Psoas muscle (tissue), 8 donors: Measurements from ENCODE around the gene DDI2. TPM values are rescaled to one million over a fixed set of nuclear protein-coding genes. Genes with fewer than 3 reads are reported as not detected.

Experiments
- ATAC-seq, 4 donors: fragments of 200-7000 bp; cut with Tn5 transposase; one replicate each; pipeline ENCODE4 v1.9.1; 2020; ENCODE audit warnings: moderate library complexity in 3 of 4, mild to moderate bottlenecking in 2 of 4
- DNase-seq, 2 donors: peaks; one replicate each; pipeline ENCODE4 v3.0.0-alpha.2; 2020
- H3K27ac ChIP-seq: fragments of 200-600 bp; one replicate; pipeline ENCODE4 v1.8.0; 2022
- H3K27me3 ChIP-seq, 3 donors: fragments of 200-600 bp in 1 of 3; one replicate each; pipeline versions ENCODE4 v1.6.1 to v1.8.0; 2013 to 2022; ENCODE audit warnings: low read length in 2 of 3, mild to moderate bottlenecking in 2 of 3, moderate library complexity in 1 of 3; ENCODE audit not compliant: insufficient read depth in 3 of 3
- H3K36me3 ChIP-seq, 2 donors: fragments of 200-600 bp in 1 of 2; one replicate each; pipeline versions ENCODE4 v1.6.1 to v1.8.0; 2013 to 2022; ENCODE audit warnings: low read depth in 1 of 2, mild to moderate bottlenecking in 1 of 2, moderate library complexity in 1 of 2; ENCODE audit not compliant: insufficient read depth in 1 of 2
- H3K4me1 ChIP-seq: fragments of 200-600 bp; one replicate; pipeline ENCODE4 v1.8.0; 2022
- H3K4me3 ChIP-seq: fragments of 200-600 bp; one replicate; pipeline ENCODE4 v1.8.0; 2022; ENCODE audit warnings: mild to moderate bottlenecking
- H3K9me3 ChIP-seq: fragments of 200-600 bp; one replicate; pipeline ENCODE4 v1.8.0; 2022
- CTCF ChIP-seq: fragments of 200-600 bp; IDR thresholded peaks from one replicate; pipeline ENCODE4 v1.8.0; 2022; ENCODE audit warnings: antibody characterized with exemption
- WGBS, 3 donors: extraction: QIAGEN DNeasy Blood & Tissue Kit; methylation state at CpG; one replicate each; pipeline versions ENCODE4 v1.1.6 to v1.1.7; 2013; 5-methylcytosine and 5-hydroxymethylcytosine counted together
- intact Hi-C, 2 donors: fragments of 100-400 bp; cut with DNase I; formaldehyde crosslinking; loops; one replicate each; pipeline versions ENCODE4 v1.11.0 to v1.14.2; 2022
- polyA plus RNA-seq, 3 donors: library from polyadenylated mRNA; stranded (reverse); fragments of 200-250 nt; gene quantifications; one replicate each; pipeline ENCODE4 v1.2.3, GENCODE V29; 2013
- total RNA-seq, 4 donors: library from RNA; stranded (reverse); fragmentation: NEBNext Ultra II Directional in 2 of 4; extraction: Animal tissue kit (Norgen Biotek cat#: 25700) in 2 of 4; gene quantifications; one replicate each; pipeline versions ENCODE4 v1.2.1 to v1.2.4, GENCODE V29; 2021 to 2023
- donor health status: healthy with polysubstance abuse.
- donor health status: DM: no; HTN: no; CAD: no; lungs with moderate emphysema.
- donor health status: Bipolar disorder and iron deficiency.
- donor health status: healthy.
- donor health status: DM: yes; HTN: yes; CAD: no.
- donor health status: DM: no; HTN: no; CAD: no.
- donor health status: DM: no; HTN: no; CAD: no.
- donor health status: DM: yes; HTN: yes; CAD: no.

The DDI2 gene
- total and polyA plus RNA-seq, 7 donors: 4.8 to 80.2 (median 35.4) TPM

- peak; percentile 89 to 97 (median 96) for ATAC-seq
- peaks cover 33% of the 10 kb centered on the region for H3K4me1 ChIP-seq
- H3K36me3 ChIP-seq: peaks cover 7 to 90% of the 10 kb centered on the region in 2 donors
- H3K9me3 ChIP-seq: no peaks in the 10 kb centered on the region
- TF ChIP-seq CTCF: no peak
- H3K4me3 ChIP-seq: no peak overlapping the region
- no peaks in the 10 kb centered on the region for H3K27me3 ChIP-seq
- H3K27ac ChIP-seq: peak overlapping the region; percentile 78
- no peak for DNase-seq
- 34 to 62% (median 44%) methylated on average over 3 of the region's 3 CpGs for WGBS, 3 donors
- intact Hi-C loops: no loop called here
These were observed 39.2 kb downstream of the DDI2 start for GRCh38 chr1:15656464-15656863.

- intact Hi-C loops: no loop called here
- H3K27ac ChIP-seq: peak overlapping the region; percentile 78
- no peaks in the 10 kb centered on the region for H3K27me3 ChIP-seq
- DNase-seq: no peak
- no peak for ATAC-seq
- no peak for TF ChIP-seq CTCF
- H3K9me3 ChIP-seq: no peaks in the 10 kb centered on the region
- no peak overlapping the region for H3K4me3 ChIP-seq
- peaks cover 33% of the 10 kb centered on the region for H3K4me1 ChIP-seq
- H3K36me3 ChIP-seq: peaks cover 7 to 90% of the 10 kb centered on the region in 2 donors
- WGBS, 3 donors: 63 to 75% (median 75%) methylated on average over 1 of the region's 1 CpG
These were observed 39.8 kb downstream of the DDI2 start for GRCh38 chr1:15657021-15657420.

- Histone ChIP-seq H3K27ac (no peak overlapping the region), H3K27me3 (no peaks in the 10 kb centered on the region), H3K4me3 (no peak overlapping the region), H3K4me1 (peaks cover 32% of the 10 kb centered on the region), H3K36me3 (peaks cover 7 to 83% of the 10 kb centered on the region in 2 donors), H3K9me3 (no peaks in the 10 kb centered on the region)
- intact Hi-C loops: no loop called here
- no peak for DNase-seq
- WGBS, 3 donors: 78 to 85% (median 83%) methylated on average over 3 of the region's 3 CpGs
- TF ChIP-seq CTCF: no peak
- ATAC-seq: no peak
These were observed 42.9 kb downstream of the DDI2 start for GRCh38 chr1:15660151-15660550.

GRCh38 chr1:15662477-15662876, 45.2 kb downstream of the DDI2 start:
- Histone ChIP-seq H3K36me3 (peaks cover 7 to 66% of the 10 kb centered on the region in 2 donors), H3K27me3 (no peaks in the 10 kb centered on the region), H3K9me3 (no peaks in the 10 kb centered on the region), H3K27ac (peak overlapping the region; percentile 27), H3K4me3 (no peak overlapping the region), H3K4me1 (peaks cover 16% of the 10 kb centered on the region)
- WGBS, 3 donors: 24 to 45% (median 25%) methylated on average over 2 of the region's 2 CpGs
- ATAC-seq (peak in 2 of 4 donors; percentile 51 to 64), DNase-seq (no peak)
- TF ChIP-seq CTCF: no peak
- intact Hi-C loops: no loop called here

GRCh38 chr1:15663925-15664324, 46.7 kb downstream of the DDI2 start:
- Histone ChIP-seq H3K27ac (no peak overlapping the region), H3K9me3 (no peaks in the 10 kb centered on the region), H3K4me3 (no peak overlapping the region), H3K4me1 (peaks cover 11% of the 10 kb centered on the region), H3K27me3 (no peaks in the 10 kb centered on the region), H3K36me3 (peaks cover 7 to 57% of the 10 kb centered on the region in 2 donors)
- intact Hi-C loops: no loop called here
- ATAC-seq (no peak), DNase-seq (no peak)
- 91 to 95% (median 95%) methylated on average over 3 of the region's 3 CpGs for WGBS, 3 donors
- no peak for TF ChIP-seq CTCF
